GM10266 (cell line): ENCODE data around the gene PARD3.

Experiments
- DNase-seq: peaks from one replicate; pipeline ENCODE4 v3.0.0; 2012; ENCODE audit errors: extremely low spot score
- TF ChIP-seq, protein P1 (sequence below): IDR thresholded peaks from 2 replicates; pipeline ENCODE4 v1.5.1; 2012; ENCODE audit warnings: mild to moderate bottlenecking, low read depth; ENCODE audit not compliant: control insufficient read depth, insufficient read depth; ENCODE audit errors: missing control alignments

Gene PARD3

DNA sequence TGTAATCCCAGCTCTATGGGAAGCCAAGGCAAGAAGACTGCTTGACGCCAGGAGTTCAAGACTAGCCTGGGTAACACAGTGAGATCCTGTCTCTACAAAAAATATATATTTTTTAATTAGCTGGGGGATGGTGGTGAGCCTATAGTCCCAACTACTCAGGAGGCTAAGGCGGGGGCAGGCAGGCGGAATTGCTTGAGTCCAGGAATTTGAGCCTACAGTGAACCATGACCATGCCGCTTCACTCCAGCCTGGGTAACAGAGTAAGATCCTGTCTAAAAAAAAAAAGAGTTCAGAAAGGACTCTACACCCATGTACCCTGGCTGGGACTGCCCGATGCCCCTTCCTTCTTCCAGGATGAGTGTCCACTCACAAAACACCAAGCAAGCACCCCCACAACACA lies 648.7 kb downstream of the PARD3 start:
- TF ChIP-seq, protein P1, sequence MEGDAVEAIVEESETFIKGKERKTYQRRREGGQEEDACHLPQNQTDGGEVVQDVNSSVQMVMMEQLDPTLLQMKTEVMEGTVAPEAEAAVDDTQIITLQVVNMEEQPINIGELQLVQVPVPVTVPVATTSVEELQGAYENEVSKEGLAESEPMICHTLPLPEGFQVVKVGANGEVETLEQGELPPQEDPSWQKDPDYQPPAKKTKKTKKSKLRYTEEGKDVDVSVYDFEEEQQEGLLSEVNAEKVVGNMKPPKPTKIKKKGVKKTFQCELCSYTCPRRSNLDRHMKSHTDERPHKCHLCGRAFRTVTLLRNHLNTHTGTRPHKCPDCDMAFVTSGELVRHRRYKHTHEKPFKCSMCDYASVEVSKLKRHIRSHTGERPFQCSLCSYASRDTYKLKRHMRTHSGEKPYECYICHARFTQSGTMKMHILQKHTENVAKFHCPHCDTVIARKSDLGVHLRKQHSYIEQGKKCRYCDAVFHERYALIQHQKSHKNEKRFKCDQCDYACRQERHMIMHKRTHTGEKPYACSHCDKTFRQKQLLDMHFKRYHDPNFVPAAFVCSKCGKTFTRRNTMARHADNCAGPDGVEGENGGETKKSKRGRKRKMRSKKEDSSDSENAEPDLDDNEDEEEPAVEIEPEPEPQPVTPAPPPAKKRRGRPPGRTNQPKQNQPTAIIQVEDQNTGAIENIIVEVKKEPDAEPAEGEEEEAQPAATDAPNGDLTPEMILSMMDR: no peak
- no peak for DNase-seq

DNA sequence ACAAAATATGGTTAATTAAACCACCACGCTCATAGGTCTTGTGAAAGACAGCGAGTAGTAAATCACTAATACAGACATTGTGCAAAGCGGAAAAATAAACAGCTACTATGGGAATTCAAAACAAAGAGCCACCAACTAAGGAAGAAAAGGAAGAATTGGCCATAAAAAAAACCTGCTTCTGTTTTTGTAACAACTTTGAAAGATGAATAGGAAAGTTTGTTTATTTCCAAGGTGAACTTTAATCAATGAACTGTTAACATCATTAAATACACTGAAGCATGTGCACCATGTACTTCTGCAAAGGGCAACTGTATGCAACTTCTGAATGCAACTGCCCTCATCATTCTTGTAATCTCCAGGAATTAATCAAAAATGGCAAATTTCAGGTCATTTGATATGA lies 651.1 kb downstream of the PARD3 start:
- TF ChIP-seq, protein P1: no peak
- DNase-seq: no peak

DNA sequence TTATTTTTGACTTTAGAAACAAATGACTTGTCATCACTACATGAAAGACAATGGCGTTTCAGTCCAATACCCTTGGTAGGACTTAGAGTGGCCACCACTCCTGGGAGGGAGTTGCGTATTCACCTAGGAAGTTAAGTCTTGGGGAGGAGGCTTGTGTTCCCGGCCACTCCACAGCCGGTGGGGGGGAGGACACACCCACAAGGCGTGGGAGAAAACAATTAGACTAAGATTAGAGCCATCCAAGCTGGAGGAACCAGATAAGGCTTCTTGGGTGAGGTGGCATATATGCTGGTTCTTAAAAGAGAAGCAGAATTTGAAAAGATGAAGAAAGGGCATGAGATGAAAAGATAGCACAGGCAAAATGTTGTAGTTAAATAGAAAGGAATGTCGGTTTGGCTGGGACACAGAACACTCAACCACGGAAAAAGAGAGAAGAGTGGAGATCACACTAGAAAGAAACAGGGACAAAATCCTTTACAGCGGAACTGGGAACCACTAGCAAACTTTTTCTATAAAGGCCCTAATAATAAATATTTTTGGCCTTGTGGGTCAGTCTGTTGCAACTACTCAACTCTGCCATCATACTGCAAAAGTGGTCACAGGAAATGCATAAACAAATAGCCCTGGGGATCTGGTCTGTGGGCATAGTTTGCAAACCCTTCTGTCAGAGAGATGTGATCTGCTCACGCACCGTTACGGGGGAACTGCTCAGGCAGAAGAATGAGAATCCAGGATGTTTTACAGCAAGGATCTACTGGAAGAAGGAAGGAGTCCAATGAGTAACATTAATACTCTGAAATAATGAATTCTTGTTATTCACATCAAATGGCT lies 651.8 kb downstream of the PARD3 start:
- TF ChIP-seq, protein P1: no peak
- no peak for DNase-seq

DNA sequence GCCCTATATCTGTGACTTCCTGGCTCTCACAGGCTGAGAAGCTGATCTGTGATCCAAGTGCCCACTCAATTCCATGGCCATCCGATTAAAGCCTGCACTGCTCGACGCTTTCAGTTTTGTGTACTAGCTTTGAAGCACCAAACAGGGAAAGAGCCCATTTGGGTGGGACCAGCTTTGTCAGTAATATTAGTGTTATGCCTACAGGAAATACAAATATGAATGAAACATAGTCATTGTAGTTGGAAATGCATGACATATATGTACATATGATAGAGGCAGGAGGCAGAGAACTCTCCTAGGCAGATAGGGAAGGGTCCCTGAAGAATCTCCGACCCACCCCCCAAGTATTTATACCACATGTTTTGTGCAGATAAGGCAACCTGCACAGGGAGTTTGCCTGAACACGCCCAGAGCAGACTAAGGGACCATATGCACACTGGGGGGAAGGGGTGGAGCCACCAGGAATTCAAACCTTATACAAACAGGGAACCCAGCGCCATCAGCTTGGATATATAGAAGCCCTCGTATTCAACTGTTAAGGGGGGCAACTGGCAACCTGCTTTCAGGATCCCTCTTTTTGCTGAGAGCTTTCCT lies 653.2 kb downstream of the PARD3 start:
- TF ChIP-seq, protein P1: no peak
- DNase-seq: no peak

DNA sequence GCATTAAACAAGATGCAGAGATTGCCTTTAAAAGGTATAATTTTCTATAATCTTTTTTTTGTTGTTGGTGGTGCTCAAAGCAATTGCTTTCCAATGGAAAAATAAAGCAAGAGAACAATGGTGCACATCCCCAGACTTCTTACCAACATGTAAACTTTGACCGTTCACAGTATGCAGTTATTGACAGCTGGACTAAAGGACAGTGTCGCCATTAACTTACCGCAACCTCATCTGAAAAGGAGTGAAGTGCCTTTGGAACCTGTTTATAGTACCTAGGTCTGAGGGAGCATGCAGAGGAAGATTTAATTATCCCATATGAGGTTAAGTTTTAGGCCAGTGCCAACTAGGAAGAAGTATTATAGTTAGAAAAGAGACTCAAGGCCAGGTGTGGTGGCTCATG lies 654.5 kb downstream of the PARD3 start:
- TF ChIP-seq, protein P1: no peak

DNA sequence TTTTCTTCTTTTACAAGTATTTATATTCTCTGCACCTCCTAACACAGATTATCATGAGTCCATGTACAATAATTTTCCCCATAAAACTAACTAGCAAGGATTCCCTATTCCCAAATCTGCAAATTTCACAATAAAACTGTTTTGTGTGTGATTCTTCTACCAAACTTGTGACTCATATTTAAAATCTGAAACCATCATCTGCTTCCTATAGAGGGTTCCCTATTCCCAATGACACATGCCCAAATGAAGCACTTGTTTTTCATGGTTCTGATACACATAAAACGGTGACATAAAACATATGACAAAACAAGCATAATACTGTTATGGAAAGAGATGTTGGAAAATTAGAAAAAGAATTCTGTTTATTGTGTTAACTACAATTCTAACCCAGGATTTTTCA lies 657.6 kb downstream of the PARD3 start:
- no peak for DNase-seq
- TF ChIP-seq, protein P1: no peak

More for the DNA sequence above, 654.5 kb downstream of the PARD3 start:
- no peak for DNase-seq
